A673 (cell line): Measurements from ENCODE around the gene RIPOR3. TPM values are rescaled to one million over a fixed set of nuclear protein-coding genes. Genes with fewer than 3 reads are reported as not detected.

Experiments used
- BruUV-seq: library from RNA; stranded (reverse); fragments of 400-500 nt; replicated peaks from 2 replicates; lab custom pipeline; 2021; lab: Mats Ljungman, UMichigan
- CTCF ChIA-PET: fragments of 300-600 bp; sonication (Branson Sonifier 250); formaldehyde crosslinking; loops from one replicate; lab custom pipeline; 2022; ENCODE audit warnings: antibody characterized with exemption; lab: Charles Lee
- POLR2A ChIA-PET: fragments of 300-600 bp; sonication (Branson Sonifier 250); formaldehyde crosslinking; loops from one replicate; lab custom pipeline; 2022; ENCODE audit warnings: antibody characterized with exemption; ENCODE audit not compliant: low non-redundant PET; lab: Charles Lee
- DNase-seq: peaks from one replicate; pipeline ENCODE4 v3.0.0-alpha.2; 2015; ENCODE audit warnings: low spot score
- H3K27ac ChIP-seq: fragments of 200-600 bp; sonication (generic); 2 replicates; pipeline ENCODE4 v1.5.1; 2016; ENCODE audit warnings: mixed run types, low read depth, mild to moderate bottlenecking, mixed read lengths, antibody characterized with exemption, low read length; ENCODE audit not compliant: poor library complexity, severe bottlenecking
- H3K27me3 ChIP-seq: fragments of 200-600 bp; sonication (generic); replicated peaks from 2 replicates; pipeline ENCODE4 v1.6.1; 2017; ENCODE audit warnings: mixed run types, low read depth, mild to moderate bottlenecking, mixed read lengths, antibody characterized with exemption, low read length; ENCODE audit not compliant: insufficient read depth, poor library complexity
- H3K36me3 ChIP-seq: fragments of 200-600 bp; sonication (generic); 2 replicates; pipeline ENCODE4 v1.6.1; 2016; ENCODE audit warnings: mixed run types, mild to moderate bottlenecking, mixed read lengths, antibody characterized with exemption, low read length; ENCODE audit not compliant: insufficient read depth, poor library complexity, severe bottlenecking
- H3K4me1 ChIP-seq: fragments of 200-600 bp; sonication (generic); 2 replicates; pipeline ENCODE4 v1.6.1; 2017; ENCODE audit warnings: mixed run types, mild to moderate bottlenecking, mixed read lengths, antibody characterized with exemption, low read length; ENCODE audit not compliant: insufficient read depth, poor library complexity, severe bottlenecking
- H3K4me3 ChIP-seq: fragments of 200-600 bp; sonication (generic); 2 replicates; pipeline ENCODE4 v1.5.1; 2016; ENCODE audit warnings: low read depth, mixed run types, mild to moderate bottlenecking, mixed read lengths, low read length; ENCODE audit not compliant: poor library complexity, severe bottlenecking
- H3K9me3 ChIP-seq: fragments of 200-600 bp; sonication (generic); 2 replicates; pipeline ENCODE4 v1.6.1; 2016; ENCODE audit warnings: mixed run types, low read depth, mild to moderate bottlenecking, mixed read lengths, antibody characterized with exemption, low read length; ENCODE audit not compliant: poor library complexity, severe bottlenecking
- EZH2 ChIP-seq: fragments of 200-600 bp; sonication (generic); IDR thresholded peaks from 2 replicates; pipeline ENCODE4 v1.6.1; 2017; ENCODE audit warnings: borderline replicate concordance, low read depth, mild to moderate bottlenecking, mixed read lengths, antibody characterized with exemption, low read length; ENCODE audit not compliant: poor library complexity, severe bottlenecking
- intact Hi-C: fragments of 100-400 bp; cut with micrococcal nuclease; formaldehyde crosslinking; loops from one replicate; pipeline ENCODE4 v1.10.0; 2022; ENCODE audit not compliant: unreplicated experiment
- total RNA-seq: library from RNA; stranded (reverse); gene quantifications from 2 replicates; pipeline ENCODE4 v1.2.3, GENCODE V29; 2021
- TF ChIP-seq, protein P1 (sequence below): fragments of 300-800, 200-600 bp; sonication (generic); conservative IDR thresholded peaks from 2 replicates; pipeline ENCODE4 v1.5.1; 2017; ENCODE audit warnings: low read depth, mild to moderate bottlenecking, antibody characterized with exemption, low read length, moderate library complexity, mixed read lengths

RIPOR3 gene
- total RNA-seq, 1 experiment from 2014 or later, result 19.1 TPM

- intact Hi-C loops, result no loop called here
- no peak overlapping the region for H3K27ac ChIP-seq
- H3K4me3 ChIP-seq, result no peak overlapping the region
- DNase-seq, result no peak
- ChIA-PET CTCF (no interaction called here), POLR2A (no interaction called here)
- no peaks in the 10 kb centered on the region for H3K27me3 ChIP-seq
- peaks cover 14% of the 10 kb centered on the region for H3K36me3 ChIP-seq
- no peak for TF ChIP-seq EZH2
- TF ChIP-seq, protein P1, sequence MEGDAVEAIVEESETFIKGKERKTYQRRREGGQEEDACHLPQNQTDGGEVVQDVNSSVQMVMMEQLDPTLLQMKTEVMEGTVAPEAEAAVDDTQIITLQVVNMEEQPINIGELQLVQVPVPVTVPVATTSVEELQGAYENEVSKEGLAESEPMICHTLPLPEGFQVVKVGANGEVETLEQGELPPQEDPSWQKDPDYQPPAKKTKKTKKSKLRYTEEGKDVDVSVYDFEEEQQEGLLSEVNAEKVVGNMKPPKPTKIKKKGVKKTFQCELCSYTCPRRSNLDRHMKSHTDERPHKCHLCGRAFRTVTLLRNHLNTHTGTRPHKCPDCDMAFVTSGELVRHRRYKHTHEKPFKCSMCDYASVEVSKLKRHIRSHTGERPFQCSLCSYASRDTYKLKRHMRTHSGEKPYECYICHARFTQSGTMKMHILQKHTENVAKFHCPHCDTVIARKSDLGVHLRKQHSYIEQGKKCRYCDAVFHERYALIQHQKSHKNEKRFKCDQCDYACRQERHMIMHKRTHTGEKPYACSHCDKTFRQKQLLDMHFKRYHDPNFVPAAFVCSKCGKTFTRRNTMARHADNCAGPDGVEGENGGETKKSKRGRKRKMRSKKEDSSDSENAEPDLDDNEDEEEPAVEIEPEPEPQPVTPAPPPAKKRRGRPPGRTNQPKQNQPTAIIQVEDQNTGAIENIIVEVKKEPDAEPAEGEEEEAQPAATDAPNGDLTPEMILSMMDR, result no peak
- no TSS peak for BruUV-seq
- H3K9me3 ChIP-seq, result no peaks in the 10 kb centered on the region
- peaks cover 30% of the 10 kb centered on the region for H3K4me1 ChIP-seq
Observed at GRCh38 chr20:50565383-50565782, 126.0 kb downstream of the RIPOR3 start.

GRCh38 chr20:50563133-50563944 lies 128.0 kb downstream of the RIPOR3 start:
- Histone ChIP-seq H3K27ac (no peak overlapping the region), H3K4me1 (peaks cover 31% of the 10 kb centered on the region), H3K27me3 (no peaks in the 10 kb centered on the region), H3K4me3 (no peak overlapping the region), H3K36me3 (peaks cover 6% of the 10 kb centered on the region), H3K9me3 (no peaks in the 10 kb centered on the region)
- CTCF ChIA-PET, result no interaction called here
- no peak for DNase-seq
- intact Hi-C loops, result no loop called here
- TF ChIP-seq, protein P1, result no peak
- no peak for TF ChIP-seq EZH2
- POLR2A ChIA-PET, result no interaction called here
- no TSS peak for BruUV-seq

- Histone ChIP-seq H3K4me3 (no peak overlapping the region), H3K4me1 (peaks cover 31% of the 10 kb centered on the region), H3K36me3 (peaks cover 6% of the 10 kb centered on the region), H3K27me3 (no peaks in the 10 kb centered on the region), H3K27ac (peak overlapping the region; percentile 86), H3K9me3 (no peaks in the 10 kb centered on the region)
- POLR2A ChIA-PET, result no interaction called here
- CTCF ChIA-PET, result no interaction called here
- no peak for TF ChIP-seq EZH2
- TF ChIP-seq, protein P1, result no peak
- no TSS peak for BruUV-seq
- intact Hi-C loops, result no loop called here
- no peak for DNase-seq
Observed at GRCh38 chr20:50562262-50562701, 129.1 kb downstream of the RIPOR3 start.
